Ectodermal cell (in vitro differentiated cells): Measurements from ENCODE around the gene TSPAN5.

Source experiments
- H3K27ac ChIP-seq: 2 replicates; pipeline ENCODE4 v1.7.0; 2013; ENCODE audit warnings: mild to moderate bottlenecking, low read depth, low read length; ENCODE audit not compliant: insufficient read depth, poor library complexity, severe bottlenecking
- H3K27me3 ChIP-seq: 2 replicates; pipeline ENCODE4 v1.7.0; 2013; ENCODE audit warnings: mild to moderate bottlenecking, low read length; ENCODE audit not compliant: insufficient read depth, control insufficient read depth, poor library complexity, severe bottlenecking
- H3K36me3 ChIP-seq: one replicate; pipeline ENCODE4 v1.7.0; 2013; ENCODE audit warnings: low read length; ENCODE audit not compliant: control insufficient read depth, insufficient read depth
- H3K4me1 ChIP-seq: one replicate; pipeline ENCODE4 v1.7.0; 2013; ENCODE audit warnings: low read length; ENCODE audit not compliant: control insufficient read depth, insufficient read depth
- H3K4me3 ChIP-seq: 2 replicates; pipeline ENCODE4 v1.7.0; 2013; ENCODE audit warnings: low read depth, low read length, control low read depth; ENCODE audit not compliant: insufficient read depth
- H3K9me3 ChIP-seq: 2 replicates; pipeline ENCODE4 v1.7.0; 2013; ENCODE audit warnings: mild to moderate bottlenecking, low read length, moderate library complexity; ENCODE audit not compliant: control insufficient read depth
- WGBS, 2 experiments: methylation state at CpG; one replicate each; pipeline ENCODE4 v1.1.7; 2013; ENCODE audit warnings: missing lambda C conversion rate in 2 of 2; 5-methylcytosine and 5-hydroxymethylcytosine counted together

The TSPAN5 gene

DNA sequence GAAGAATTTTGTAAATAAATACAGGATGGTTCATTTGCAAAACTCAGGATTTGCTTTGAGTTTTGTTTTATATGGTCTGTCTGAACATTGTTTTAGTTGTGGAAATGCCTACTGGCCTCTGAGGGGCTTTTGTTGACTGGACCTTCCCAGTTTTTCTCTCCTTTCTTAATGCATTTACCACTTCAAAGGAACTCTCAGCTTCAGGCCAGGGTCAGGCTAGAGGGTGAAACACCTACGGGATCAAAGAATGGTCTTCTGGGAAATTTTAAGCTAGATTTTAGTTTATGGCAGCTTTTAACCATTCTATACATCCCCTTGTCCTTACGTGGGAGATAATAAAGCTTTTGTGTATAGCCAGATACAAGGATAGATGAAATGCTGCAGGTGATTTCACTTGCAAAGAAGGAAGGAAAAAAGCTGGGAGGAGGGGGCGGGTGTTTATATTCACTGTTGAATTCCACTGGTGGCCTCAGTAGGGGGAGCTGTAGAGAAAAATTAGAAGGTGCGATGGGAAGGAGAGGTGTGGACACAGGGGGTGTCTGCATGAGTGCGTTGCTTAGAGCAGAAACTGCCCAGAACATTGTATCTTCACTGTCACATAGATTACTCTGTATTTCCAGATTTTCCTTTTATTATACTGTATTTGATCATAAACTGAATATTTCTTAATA is 151.8 kb downstream of the TSPAN5 start:
- no peaks in the 10 kb centered on the region for H3K36me3 ChIP-seq
- WGBS, 2 experiments = 32 to 35% methylated on average over 4 to 5 of the region's 5 CpGs
- H3K4me3 ChIP-seq = no peak overlapping the region
- H3K4me1 ChIP-seq = peaks cover 10% of the 10 kb centered on the region
- H3K27ac ChIP-seq = no peak overlapping the region
- H3K27me3 ChIP-seq = no peaks in the 10 kb centered on the region
- H3K9me3 ChIP-seq = no peaks in the 10 kb centered on the region

DNA sequence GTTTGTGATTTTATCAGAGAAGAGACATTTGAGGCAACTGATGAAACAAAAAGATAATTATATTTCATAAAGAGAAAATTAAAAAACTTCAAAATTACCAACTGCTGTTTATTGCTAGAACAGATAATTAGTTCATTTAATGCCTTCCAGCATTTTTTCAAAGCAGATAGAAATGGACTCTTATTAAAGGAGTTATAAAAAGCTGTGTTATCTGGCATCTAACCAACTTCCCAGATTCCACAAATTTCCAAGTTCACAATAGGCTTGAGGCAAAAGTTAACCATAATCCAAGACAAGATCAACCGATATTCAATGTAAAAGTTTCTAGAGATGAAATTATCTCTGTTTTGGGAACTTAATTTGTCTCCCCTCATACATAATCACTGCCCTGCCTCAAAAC is 152.4 kb downstream of the TSPAN5 start:
- Histone ChIP-seq H3K4me1 (peaks cover 10% of the 10 kb centered on the region), H3K36me3 (no peaks in the 10 kb centered on the region), H3K27ac (no peak overlapping the region), H3K9me3 (no peaks in the 10 kb centered on the region), H3K27me3 (no peaks in the 10 kb centered on the region), H3K4me3 (no peak overlapping the region)
- WGBS, 2 experiments = 100% methylated on average over 1 of the region's 1 CpG; no CpG with 5 or more reads in 1 of the 2 experiments

DNA sequence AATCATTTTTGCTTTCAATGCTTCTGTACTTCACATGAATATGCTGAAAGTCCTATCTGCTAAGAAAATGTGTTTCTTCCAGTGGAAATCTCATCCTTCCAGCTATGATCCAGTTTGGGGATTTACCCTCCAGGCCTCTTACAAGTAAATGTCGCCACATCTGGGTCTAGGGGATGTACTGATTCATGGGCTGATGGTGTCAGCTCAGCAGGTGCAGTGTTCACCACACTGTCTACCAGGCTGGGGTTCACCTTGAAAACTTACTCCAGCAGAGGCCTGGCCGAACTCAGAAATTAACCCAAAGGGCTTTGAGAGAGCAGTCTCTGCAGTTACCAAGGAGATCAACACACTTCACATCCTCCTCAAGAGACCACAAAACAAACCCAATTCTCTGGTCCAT is 154.3 kb downstream of the TSPAN5 start:
- H3K9me3 ChIP-seq = no peaks in the 10 kb centered on the region
- peaks cover 6% of the 10 kb centered on the region for H3K36me3 ChIP-seq
- no peak overlapping the region for H3K4me3 ChIP-seq
- no peak overlapping the region for H3K27ac ChIP-seq
- H3K27me3 ChIP-seq = no peaks in the 10 kb centered on the region
- peaks cover 2% of the 10 kb centered on the region for H3K4me1 ChIP-seq
- 94 to 97% methylated on average over 2 of the region's 2 CpGs for WGBS, 2 experiments

DNA sequence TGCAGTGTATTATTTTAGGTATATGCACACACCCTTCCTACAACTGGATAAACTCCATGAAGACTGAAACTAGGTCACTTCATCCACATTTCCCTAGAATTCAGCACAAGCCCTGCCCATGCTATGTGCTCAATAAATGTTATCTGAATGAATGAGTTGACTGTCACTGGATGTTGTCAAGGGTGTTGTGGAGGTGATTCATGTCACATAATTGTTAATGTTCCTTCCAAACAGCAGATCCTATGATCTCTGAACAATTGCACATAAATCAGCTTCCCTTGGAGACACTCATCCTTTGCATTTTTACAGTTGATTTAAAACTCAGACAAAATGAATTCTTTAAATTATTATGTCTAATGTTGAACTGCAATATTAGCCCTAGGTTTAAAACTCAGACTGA is 154.7 kb downstream of the TSPAN5 start:
- Histone ChIP-seq H3K9me3 (no peaks in the 10 kb centered on the region), H3K27ac (no peak overlapping the region), H3K36me3 (peaks cover 6% of the 10 kb centered on the region), H3K4me1 (peaks cover 5% of the 10 kb centered on the region), H3K27me3 (no peaks in the 10 kb centered on the region), H3K4me3 (no peak overlapping the region)

DNA sequence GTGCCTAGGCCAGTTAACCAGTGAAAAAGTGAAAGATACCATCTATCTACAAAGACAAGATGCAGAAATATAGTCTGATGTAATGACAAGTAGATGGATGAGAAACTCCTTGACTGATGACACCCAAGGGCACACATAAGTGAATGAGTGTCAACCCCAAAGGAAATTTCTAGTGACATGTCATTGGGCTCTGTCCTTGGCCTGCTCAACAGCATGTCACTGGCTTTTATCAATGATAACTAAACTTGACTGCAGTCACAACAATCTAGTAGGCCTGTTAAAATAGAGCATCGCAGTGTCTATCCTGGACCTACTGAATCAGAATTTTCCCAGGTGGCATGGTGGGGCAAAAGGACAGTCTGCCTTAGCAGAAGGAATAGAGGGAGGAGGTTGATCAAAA is 155.8 kb downstream of the TSPAN5 start:
- Histone ChIP-seq H3K27ac (no peak overlapping the region), H3K36me3 (peaks cover 6% of the 10 kb centered on the region), H3K27me3 (no peaks in the 10 kb centered on the region), H3K9me3 (no peaks in the 10 kb centered on the region), H3K4me3 (no peak overlapping the region), H3K4me1 (peaks cover 13% of the 10 kb centered on the region)
- WGBS, 2 experiments = 92 to 100% methylated on average over 1 of the region's 1 CpG

DNA sequence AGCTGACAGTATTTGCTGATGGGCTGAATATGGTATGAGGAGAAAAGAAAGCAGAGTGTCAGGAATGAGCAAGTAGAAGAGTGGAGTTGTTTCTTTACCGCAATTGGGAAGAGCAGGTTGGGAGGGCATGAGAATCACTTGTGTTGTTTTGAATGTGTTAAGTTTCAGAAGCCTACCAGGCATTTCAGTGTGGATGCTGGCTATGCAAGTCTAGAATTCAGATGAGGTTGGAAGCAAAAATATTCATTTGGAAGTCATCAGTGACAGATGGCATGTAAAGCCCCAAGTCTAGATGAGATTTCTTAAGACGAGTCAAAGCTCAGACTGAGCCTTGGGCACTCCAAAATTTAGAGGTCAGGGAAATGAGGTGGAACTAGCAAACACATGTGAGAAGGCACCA is 156.4 kb downstream of the TSPAN5 start:
- H3K27ac ChIP-seq = no peak overlapping the region
- H3K4me3 ChIP-seq = no peak overlapping the region
- H3K4me1 ChIP-seq = peaks cover 13% of the 10 kb centered on the region
- WGBS, 2 experiments = 92 to 95% methylated on average over 2 of the region's 2 CpGs
- H3K36me3 ChIP-seq = peaks cover 6% of the 10 kb centered on the region
- no peaks in the 10 kb centered on the region for H3K9me3 ChIP-seq
- H3K27me3 ChIP-seq = no peaks in the 10 kb centered on the region

DNA sequence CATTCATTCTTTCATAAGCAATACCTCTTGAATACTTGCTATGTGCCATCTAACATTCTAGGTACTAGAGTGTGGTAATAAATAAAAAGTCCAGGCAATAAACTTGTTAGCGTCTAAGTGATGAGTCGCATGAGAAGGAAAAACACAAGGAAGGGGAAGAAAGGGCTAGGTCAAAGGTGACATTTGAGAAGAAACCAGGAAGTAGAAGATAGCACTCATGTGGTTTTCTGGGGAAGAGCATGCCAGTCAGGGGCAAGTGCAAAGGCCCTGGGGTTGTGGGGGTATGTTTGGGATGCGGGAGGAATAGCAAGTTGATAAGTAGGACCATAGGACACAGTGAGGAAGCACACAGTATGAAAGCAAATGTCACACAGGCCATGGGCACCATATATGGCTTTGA is 157.0 kb downstream of the TSPAN5 start:
- Histone ChIP-seq H3K36me3 (peaks cover 6% of the 10 kb centered on the region), H3K4me1 (peaks cover 13% of the 10 kb centered on the region), H3K27me3 (no peaks in the 10 kb centered on the region), H3K9me3 (no peaks in the 10 kb centered on the region), H3K4me3 (no peak overlapping the region), H3K27ac (no peak overlapping the region)
- 94 to 97% methylated on average over 3 of the region's 3 CpGs for WGBS, 2 experiments

DNA sequence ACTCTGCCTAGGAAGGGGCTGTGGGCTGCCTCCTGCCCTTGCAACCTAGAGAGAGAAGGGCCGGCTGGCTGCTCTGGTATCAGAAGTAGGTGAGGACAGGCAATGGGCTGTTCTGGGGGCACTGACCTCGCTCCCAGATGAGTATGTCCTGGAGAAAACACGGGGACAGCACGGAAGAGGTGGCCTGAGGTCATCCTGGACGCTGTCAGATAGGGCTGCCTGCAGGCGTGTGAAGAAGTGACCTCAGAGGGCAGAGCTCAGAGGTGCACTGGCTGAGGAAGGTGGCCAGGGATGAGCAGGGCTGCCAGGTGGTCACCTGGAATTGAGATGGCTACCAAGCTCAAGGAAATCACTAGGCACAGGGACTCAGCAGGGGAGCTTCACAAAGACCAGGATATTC is 159.6 kb downstream of the TSPAN5 start:
- WGBS, 2 experiments = 92% methylated on average over 6 of the region's 6 CpGs
- Histone ChIP-seq H3K36me3 (peaks cover 6% of the 10 kb centered on the region), H3K4me3 (no peak overlapping the region), H3K27me3 (no peaks in the 10 kb centered on the region), H3K9me3 (no peaks in the 10 kb centered on the region), H3K4me1 (peaks cover 13% of the 10 kb centered on the region), H3K27ac (no peak overlapping the region)

DNA sequence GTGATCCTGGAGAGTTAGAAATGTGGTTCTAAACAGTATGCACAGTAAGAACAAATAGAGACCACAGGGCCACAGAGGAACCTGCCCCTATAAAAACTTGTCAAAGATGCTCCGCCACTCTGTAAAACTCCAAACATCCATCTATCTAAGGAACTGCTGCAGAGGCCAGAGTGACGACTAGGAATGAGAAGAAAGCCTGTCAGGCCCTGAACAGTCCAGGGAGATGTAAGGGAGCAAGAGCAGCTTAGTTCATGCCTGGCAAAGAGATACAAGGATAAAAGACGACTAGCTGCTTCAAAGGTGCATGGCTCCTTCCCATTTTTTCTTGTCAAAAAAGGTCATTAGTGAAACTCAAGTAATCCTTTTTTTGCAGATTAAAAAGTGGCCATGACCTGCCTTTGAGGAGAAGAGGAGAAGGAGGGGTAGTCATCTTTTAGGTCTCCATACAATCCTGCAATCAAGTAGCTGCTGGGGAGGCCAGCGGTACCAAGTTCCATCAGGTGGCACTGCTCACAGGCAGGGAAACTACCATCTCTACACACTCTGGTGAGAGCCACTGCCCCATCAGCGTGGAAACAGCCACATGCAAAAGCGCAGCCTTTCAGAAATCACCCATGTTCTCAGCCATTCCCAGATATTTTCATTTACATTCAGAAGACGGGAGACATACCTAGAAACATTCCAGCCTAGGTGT is 162.1 kb downstream of the TSPAN5 start:
- H3K27ac ChIP-seq = no peak overlapping the region
- 79 to 89% methylated on average over 6 to 7 of the region's 7 CpGs for WGBS, 2 experiments

DNA sequence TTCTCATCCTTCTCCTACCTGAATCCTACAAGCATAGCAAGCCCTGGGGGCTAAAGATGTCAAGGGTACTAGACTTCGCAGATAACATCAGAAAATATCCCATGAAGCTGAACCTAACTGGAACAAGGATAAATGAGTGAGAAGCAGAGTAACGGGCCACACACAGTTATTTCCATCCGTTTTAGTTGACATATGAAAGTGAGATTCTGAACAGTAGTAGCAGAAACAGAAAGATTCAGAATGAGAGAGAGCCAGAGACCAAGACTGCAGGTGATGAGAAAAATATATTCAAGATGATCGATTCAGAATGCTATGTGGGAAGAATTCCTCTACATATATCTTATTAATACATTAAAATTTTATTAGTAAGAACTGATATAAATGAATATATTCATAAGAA is 165.1 kb downstream of the TSPAN5 start:
- H3K36me3 ChIP-seq = no peaks in the 10 kb centered on the region
- H3K9me3 ChIP-seq = no peaks in the 10 kb centered on the region
- no peaks in the 10 kb centered on the region for H3K27me3 ChIP-seq
- no peak overlapping the region for H3K27ac ChIP-seq
- peaks cover 13% of the 10 kb centered on the region for H3K4me1 ChIP-seq
- no peak overlapping the region for H3K4me3 ChIP-seq
- 75 to 88% methylated on average over 3 of the region's 4 CpGs for WGBS, 2 experiments

More for the DNA sequence above, 162.1 kb downstream of the TSPAN5 start:
- Histone ChIP-seq H3K4me1 (peaks cover 22% of the 10 kb centered on the region), H3K9me3 (no peaks in the 10 kb centered on the region), H3K27me3 (no peaks in the 10 kb centered on the region), H3K36me3 (peaks cover 6% of the 10 kb centered on the region), H3K4me3 (no peak overlapping the region)
